Central memory CD8-positive, alpha-beta T cell (primary cell): Measurements from ENCODE around the gene TSPAN4.

ENCODE experiments used
- ATAC-seq: fragments of 150-1000 bp; cut with Tn5 transposase; replicated peaks from 2 replicates; pipeline ENCODE4 v1.10.0; 2022; ENCODE audit warnings: mild to moderate bottlenecking, moderate FRiP score, moderate number of reproducible peaks; ENCODE audit not compliant: poor library complexity, severe bottlenecking; ENCODE audit errors: extremely low read depth
- DNase-seq, 2 donors: peaks; one replicate each; pipeline ENCODE4 v3.0.0; 2021; ENCODE audit warnings: low spot score in 2 of 2
- H3K27ac Mint-ChIP-seq: one replicate; pipeline ENCODE4 v1.8.0; 2022; ENCODE audit warnings: low read depth, mild to moderate bottlenecking, moderate library complexity, mixed read lengths
- H3K27me3 Mint-ChIP-seq: one replicate; pipeline ENCODE4 v1.8.0; 2022; ENCODE audit warnings: mixed read lengths
- H3K36me3 Mint-ChIP-seq: one replicate; pipeline ENCODE4 v1.8.0; 2022; ENCODE audit warnings: mild to moderate bottlenecking, moderate library complexity, mixed read lengths; ENCODE audit not compliant: insufficient read depth
- H3K4me1 Mint-ChIP-seq: one replicate; pipeline ENCODE4 v1.8.0; 2022; ENCODE audit warnings: mixed read lengths
- H3K4me3 Mint-ChIP-seq: one replicate; pipeline ENCODE4 v1.8.0; 2022; ENCODE audit warnings: mild to moderate bottlenecking, moderate library complexity, mixed read lengths
- H3K9me3 Mint-ChIP-seq: one replicate; pipeline ENCODE4 v1.8.0; 2022; ENCODE audit warnings: mixed read lengths

TSPAN4 gene

DNA sequence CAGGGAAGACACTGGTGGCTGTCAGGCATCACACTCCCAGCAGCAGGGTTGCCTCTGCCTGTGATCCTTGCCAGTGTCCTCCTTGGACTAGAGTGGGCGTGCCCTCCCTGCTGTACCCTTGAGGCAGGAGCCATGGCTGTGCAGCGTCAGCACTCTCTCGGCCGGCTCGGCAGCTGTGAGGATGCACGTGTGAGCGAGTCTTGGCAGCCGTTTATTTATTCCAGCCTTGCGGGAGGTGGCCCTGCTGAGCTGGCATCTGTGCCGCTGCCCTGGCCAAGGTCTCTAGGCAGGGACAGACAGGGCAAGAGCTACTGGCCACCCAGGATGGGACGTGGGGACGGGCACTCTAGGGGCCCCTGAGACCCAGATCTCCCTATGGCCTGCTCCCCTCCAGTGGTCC, 33.9 kb downstream of the TSPAN4 start:
- ATAC-seq (no peak), DNase-seq (no peak)
- Mint-ChIP-seq H3K4me3 (no peak overlapping the region), H3K36me3 (peaks cover 4% of the 10 kb centered on the region), H3K9me3 (no peaks in the 10 kb centered on the region), H3K27ac (no peak overlapping the region), H3K4me1 (no peaks in the 10 kb centered on the region), H3K27me3 (no peaks in the 10 kb centered on the region)

GRCh38 chr11:877565-877964, 34.9 kb downstream of the TSPAN4 start:
- Mint-ChIP-seq H3K4me3 (no peak overlapping the region), H3K27ac (no peak overlapping the region), H3K4me1 (no peaks in the 10 kb centered on the region), H3K27me3 (no peaks in the 10 kb centered on the region), H3K36me3 (peaks cover 4% of the 10 kb centered on the region), H3K9me3 (no peaks in the 10 kb centered on the region)
- DNase-seq (no peak), ATAC-seq (no peak)

DNA sequence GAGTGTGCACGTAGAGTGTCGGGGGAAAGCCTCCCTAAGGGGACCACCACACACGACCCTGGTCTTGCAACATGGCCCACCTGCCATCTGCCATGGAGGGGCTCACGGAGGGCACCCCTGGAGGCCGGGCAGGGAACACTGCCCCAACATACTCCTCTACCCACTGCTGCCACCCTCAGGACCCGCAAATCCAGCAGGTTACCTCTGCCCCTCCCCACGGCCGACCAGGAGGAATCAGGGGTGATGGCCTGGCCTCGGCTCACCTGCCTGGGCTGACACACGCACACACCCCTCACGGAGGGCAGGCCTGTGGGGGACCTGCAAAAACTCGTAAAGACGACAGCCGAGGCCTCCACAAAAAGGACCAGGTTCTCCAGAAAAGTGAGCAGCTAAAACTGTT, 37.8 kb downstream of the TSPAN4 start:
- DNase-seq = no peak
- Mint-ChIP-seq H3K4me3 (no peak overlapping the region), H3K9me3 (no peaks in the 10 kb centered on the region), H3K36me3 (peaks cover 4% of the 10 kb centered on the region), H3K4me1 (peaks cover 2% of the 10 kb centered on the region), H3K27me3 (no peaks in the 10 kb centered on the region), H3K27ac (no peak overlapping the region)
- ATAC-seq = no peak

GRCh38 chr11:882596-882995, 39.9 kb downstream of the TSPAN4 start:
- Mint-ChIP-seq H3K4me3 (no peak overlapping the region), H3K9me3 (no peaks in the 10 kb centered on the region), H3K27ac (no peak overlapping the region), H3K36me3 (peaks cover 5% of the 10 kb centered on the region), H3K27me3 (no peaks in the 10 kb centered on the region), H3K4me1 (peaks cover 11% of the 10 kb centered on the region)
- DNase-seq = no peak
- ATAC-seq = no peak

DNA sequence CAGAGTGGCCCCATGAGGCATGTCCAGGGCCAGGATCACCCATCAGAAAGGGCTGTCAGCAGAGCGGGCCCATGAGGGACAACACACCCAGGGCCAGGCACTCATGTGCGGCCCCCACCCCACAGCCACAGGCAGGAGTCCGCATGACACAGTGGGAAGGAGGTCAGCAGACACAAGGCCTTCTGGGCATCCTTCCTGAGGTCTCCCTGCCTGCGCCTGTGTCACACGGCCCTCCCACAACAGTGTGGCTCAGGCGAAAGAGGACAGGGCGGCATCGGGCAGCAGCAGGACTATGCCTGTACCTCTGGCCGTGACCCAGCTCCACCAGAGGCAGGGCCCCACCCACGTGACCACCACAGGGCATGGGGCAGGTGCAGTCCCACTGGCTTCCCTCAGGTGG, 40.9 kb downstream of the TSPAN4 start:
- DNase-seq = no peak
- ATAC-seq = no peak
- Mint-ChIP-seq H3K27me3 (no peaks in the 10 kb centered on the region), H3K4me3 (no peak overlapping the region), H3K36me3 (peaks cover 3% of the 10 kb centered on the region), H3K9me3 (no peaks in the 10 kb centered on the region), H3K27ac (no peak overlapping the region), H3K4me1 (peaks cover 13% of the 10 kb centered on the region)

GRCh38 chr11:884578-885070, 42.0 kb downstream of the TSPAN4 start:
- Mint-ChIP-seq H3K4me1 (peaks cover 18% of the 10 kb centered on the region), H3K9me3 (no peaks in the 10 kb centered on the region), H3K27ac (no peak overlapping the region), H3K4me3 (no peak overlapping the region), H3K27me3 (no peaks in the 10 kb centered on the region), H3K36me3 (peaks cover 3% of the 10 kb centered on the region)
- DNase-seq (no peak), ATAC-seq (no peak)

DNA sequence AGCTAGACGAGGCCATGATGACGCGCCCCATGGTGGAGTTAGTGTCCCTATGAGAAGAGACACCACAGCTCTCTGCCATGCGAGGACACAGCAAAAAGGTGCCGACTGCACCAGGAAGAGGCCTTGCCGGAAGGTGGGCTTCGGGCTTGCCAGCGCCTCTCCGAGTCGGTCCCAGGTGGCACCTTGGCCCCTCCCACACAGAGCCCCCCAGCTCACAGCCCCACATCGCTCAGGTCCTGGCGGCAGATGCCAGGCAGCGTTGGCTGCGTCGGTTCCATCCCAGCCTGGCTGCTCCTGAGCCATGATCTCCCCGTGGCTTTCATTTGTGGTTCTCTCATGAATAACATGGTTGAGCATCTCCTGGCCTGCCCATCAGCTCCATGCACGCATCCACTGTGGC, 43.9 kb downstream of the TSPAN4 start:
- peaks cover 18% of the 10 kb centered on the region for H3K4me1 Mint-ChIP-seq
- ATAC-seq (no peak), DNase-seq (no peak)
- peaks cover 3% of the 10 kb centered on the region for H3K36me3 Mint-ChIP-seq
- no peaks in the 10 kb centered on the region for H3K27me3 Mint-ChIP-seq
- no peak overlapping the region for H3K4me3 Mint-ChIP-seq
- H3K27ac Mint-ChIP-seq = peak overlapping the region; percentile 6
- H3K9me3 Mint-ChIP-seq = no peaks in the 10 kb centered on the region

- Mint-ChIP-seq H3K27ac (no peak overlapping the region), H3K9me3 (no peaks in the 10 kb centered on the region), H3K4me1 (peaks cover 18% of the 10 kb centered on the region), H3K4me3 (no peak overlapping the region), H3K36me3 (peaks cover 5% of the 10 kb centered on the region), H3K27me3 (no peaks in the 10 kb centered on the region)
- DNase-seq (no peak), ATAC-seq (no peak)
These were observed 44.9 kb downstream of the TSPAN4 start for GRCh38 chr11:887589-887988.

DNA sequence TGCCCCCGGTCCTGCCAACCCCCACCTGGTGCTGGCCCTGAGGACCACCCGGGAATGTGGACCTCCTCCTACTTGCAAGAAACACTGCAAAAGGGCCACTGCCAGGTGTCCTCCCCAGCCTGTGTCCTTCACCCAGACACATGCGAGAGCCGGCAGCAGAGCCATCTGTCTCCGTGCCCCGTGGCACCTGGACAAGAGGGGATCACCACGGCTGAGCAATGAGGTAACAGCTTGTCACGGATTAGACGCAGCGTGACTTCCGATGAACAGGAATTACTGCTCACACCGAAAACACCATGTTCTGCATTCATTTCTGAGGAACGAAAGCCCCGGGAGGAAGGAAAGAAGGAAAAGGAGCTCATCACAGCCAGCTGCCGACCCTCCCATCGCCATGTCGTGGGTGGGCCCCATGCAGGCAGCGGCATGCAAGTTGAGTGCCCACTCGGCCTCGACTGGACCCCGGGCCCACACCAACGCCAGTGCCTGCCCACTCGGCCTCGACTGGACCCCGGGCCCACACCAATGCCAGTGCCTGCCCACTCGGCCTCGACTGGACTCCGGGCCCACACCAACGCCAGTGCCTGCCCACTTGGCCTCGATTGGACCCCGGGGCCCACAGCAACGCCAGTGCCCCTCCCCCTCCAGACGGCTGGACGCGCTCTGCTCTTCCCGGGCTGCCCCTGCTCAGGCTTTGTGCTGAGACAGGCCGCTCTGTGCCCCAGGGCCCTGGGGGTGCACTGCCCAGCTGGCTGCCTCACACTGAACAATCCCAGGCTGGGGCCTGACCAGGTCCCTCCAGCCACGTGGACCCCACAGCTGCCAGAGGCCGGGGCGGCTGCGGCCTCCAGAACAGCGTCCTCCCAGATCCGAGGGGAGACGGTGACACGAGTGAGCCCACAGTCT, 45.9 kb downstream of the TSPAN4 start:
- H3K36me3 Mint-ChIP-seq = peaks cover 5% of the 10 kb centered on the region
- DNase-seq = no peak
- no peak overlapping the region for H3K27ac Mint-ChIP-seq

DNA sequence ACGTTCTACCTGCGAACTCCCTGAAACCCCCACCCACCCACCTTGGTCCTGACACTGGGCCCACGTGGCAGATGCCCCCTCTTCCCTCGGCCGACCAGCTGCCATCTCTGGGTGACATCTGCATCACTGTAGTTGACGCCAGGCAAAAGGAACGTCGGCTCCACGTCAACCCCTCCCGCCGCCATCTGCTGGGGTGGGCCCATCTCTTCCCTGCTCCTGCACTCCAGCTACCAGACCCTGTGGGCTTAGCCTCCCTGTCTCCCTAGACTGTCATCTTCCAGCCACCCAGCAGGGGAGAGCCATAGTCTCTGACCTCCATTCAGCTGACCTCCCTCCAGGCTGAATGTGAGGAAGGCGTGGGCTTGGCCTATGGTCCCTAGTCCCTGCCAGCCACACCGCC, 46.6 kb downstream of the TSPAN4 start:
- DNase-seq (no peak), ATAC-seq (no peak)
- Mint-ChIP-seq H3K27me3 (no peaks in the 10 kb centered on the region), H3K27ac (no peak overlapping the region), H3K36me3 (peaks cover 5% of the 10 kb centered on the region), H3K4me3 (no peak overlapping the region), H3K9me3 (no peaks in the 10 kb centered on the region), H3K4me1 (peaks cover 18% of the 10 kb centered on the region)

More for the DNA sequence above, 45.9 kb downstream of the TSPAN4 start:
- H3K4me3 Mint-ChIP-seq = no peak overlapping the region
- no peaks in the 10 kb centered on the region for H3K27me3 Mint-ChIP-seq
- peaks cover 18% of the 10 kb centered on the region for H3K4me1 Mint-ChIP-seq
- no peaks in the 10 kb centered on the region for H3K9me3 Mint-ChIP-seq
- ATAC-seq = no peak

DNA sequence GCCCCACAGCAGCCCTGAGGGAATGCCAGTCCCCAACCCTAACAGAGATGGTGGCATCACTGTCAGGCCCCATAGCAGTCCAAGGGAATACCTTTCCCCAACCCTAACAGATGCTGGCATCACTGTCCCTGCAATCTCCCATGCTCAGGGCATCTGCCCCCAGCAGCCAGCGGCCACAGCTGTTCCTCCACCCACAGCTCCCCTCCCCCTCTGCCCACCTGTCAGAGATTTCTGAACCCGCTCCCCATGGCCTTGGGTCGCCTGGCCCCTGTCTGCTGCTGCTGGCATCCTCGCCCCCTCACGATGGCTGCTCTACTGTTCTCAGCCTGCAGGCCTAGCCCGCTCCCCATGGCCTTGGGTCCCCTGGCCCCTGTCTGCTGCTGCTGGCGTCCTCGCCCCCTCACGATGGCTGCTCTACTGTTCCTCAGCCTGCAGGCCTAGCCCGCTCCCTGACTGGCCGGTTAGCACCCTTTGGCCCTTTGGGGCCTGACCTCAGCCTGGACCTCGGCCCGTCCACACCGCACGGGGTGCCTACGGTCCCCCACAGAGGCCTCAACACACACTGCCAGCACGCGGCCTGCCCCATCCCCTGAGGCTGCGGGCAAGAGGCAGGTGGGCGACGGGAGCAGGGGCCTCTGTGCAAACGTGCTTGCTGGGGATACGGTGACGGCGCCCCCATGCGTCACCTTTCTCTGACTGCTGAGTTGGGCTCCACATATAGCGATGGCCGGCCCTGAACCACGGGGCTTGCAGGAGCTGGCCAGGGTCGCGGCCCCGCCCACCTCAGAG, 47.2 kb downstream of the TSPAN4 start:
- Mint-ChIP-seq H3K4me3 (no peak overlapping the region), H3K9me3 (no peaks in the 10 kb centered on the region), H3K4me1 (peaks cover 18% of the 10 kb centered on the region), H3K36me3 (peaks cover 5% of the 10 kb centered on the region), H3K27me3 (no peaks in the 10 kb centered on the region), H3K27ac (no peak overlapping the region)
- ATAC-seq = no peak
- DNase-seq = no peak

GRCh38 chr11:890794-891540, 48.3 kb downstream of the TSPAN4 start:
- no peak for DNase-seq
- Mint-ChIP-seq H3K4me3 (no peak overlapping the region), H3K27me3 (no peaks in the 10 kb centered on the region)

More at GRCh38 chr11:890794-891540, 48.3 kb downstream of the TSPAN4 start:
- Mint-ChIP-seq H3K27ac (no peak overlapping the region), H3K4me1 (peaks cover 13% of the 10 kb centered on the region), H3K36me3 (peaks cover 5% of the 10 kb centered on the region), H3K9me3 (no peaks in the 10 kb centered on the region)
- ATAC-seq = no peak
